Brain microvascular endothelial cell (primary cell): ENCODE measurements around the gene FXYD6.

Experiments used
- DNase-seq: peaks from one replicate; pipeline ENCODE4 v3.0.0-alpha.2; 2020
- H3K27ac ChIP-seq: fragments of 250-450 bp; sonication (Bioruptor Pico); 2 replicates; pipeline ENCODE4 v1.5.1; 2020; ENCODE audit warnings: mild to moderate bottlenecking, moderate library complexity
- H3K27me3 ChIP-seq: fragments of 250-450 bp; sonication (Bioruptor Pico); replicated peaks from 2 replicates; pipeline ENCODE4 v1.5.1; 2020; ENCODE audit warnings: mild to moderate bottlenecking
- H3K36me3 ChIP-seq: fragments of 250-450 bp; sonication (Bioruptor Pico); replicated peaks from 2 replicates; pipeline ENCODE4 v1.5.1; 2020; ENCODE audit warnings: mild to moderate bottlenecking
- H3K4me3 ChIP-seq: 2 replicates; pipeline ENCODE4 v1.5.1; 2011; ENCODE audit warnings: low read depth, mild to moderate bottlenecking, control low read depth, low read length, moderate library complexity
- in situ Hi-C: cut with HindIII; loops from 2 replicates; pipeline ENCODE4 v1.10.0; 2017; ENCODE audit warnings: low sequenced_read_pairs, low pct_ligation_motif_present
- TF ChIP-seq, protein P1 (sequence below): IDR thresholded peaks from 2 replicates; pipeline ENCODE4 v1.5.1; 2011; ENCODE audit warnings: low read depth, mild to moderate bottlenecking, moderate library complexity, low read length, control low read depth, inconsistent platforms; ENCODE audit errors: missing control alignments

Gene FXYD6

DNA sequence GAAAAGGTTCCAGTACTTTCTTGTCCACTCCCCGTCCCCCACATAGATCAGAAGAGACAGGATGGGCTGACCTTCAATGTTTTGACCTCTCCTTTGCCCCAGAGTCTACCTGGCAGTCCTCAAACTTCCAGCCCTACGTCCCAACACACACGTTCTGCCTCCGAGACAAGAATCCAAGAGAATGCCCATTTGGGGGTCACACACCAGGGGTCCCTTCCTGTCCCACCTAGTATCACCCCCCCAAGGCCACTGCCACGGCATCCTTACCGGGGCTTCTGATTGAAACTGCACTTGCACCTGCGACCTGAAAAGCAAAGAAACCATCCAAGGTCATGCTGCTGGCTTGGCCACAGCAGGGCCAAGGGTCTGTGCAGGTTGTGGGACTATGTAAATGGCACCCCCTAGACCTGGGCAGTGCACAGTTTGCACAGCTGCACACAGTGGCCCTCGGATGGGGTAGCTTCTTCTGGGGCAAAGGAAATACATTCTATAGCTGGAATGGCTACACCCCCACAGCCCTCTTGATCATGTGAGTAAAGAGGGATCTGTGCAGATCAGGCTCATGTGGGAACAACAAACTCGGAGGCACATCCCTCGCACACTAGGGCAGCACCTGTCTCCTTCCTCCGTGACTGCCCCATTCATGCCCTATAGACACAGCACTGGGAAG is 35.4 kb downstream of the FXYD6 start:
- Histone ChIP-seq H3K36me3 (no peaks in the 10 kb centered on the region), H3K4me3 (no peak overlapping the region), H3K27ac (no peak overlapping the region), H3K27me3 (peaks cover 2% of the 10 kb centered on the region)
- no peak for DNase-seq
- TF ChIP-seq, protein P1, sequence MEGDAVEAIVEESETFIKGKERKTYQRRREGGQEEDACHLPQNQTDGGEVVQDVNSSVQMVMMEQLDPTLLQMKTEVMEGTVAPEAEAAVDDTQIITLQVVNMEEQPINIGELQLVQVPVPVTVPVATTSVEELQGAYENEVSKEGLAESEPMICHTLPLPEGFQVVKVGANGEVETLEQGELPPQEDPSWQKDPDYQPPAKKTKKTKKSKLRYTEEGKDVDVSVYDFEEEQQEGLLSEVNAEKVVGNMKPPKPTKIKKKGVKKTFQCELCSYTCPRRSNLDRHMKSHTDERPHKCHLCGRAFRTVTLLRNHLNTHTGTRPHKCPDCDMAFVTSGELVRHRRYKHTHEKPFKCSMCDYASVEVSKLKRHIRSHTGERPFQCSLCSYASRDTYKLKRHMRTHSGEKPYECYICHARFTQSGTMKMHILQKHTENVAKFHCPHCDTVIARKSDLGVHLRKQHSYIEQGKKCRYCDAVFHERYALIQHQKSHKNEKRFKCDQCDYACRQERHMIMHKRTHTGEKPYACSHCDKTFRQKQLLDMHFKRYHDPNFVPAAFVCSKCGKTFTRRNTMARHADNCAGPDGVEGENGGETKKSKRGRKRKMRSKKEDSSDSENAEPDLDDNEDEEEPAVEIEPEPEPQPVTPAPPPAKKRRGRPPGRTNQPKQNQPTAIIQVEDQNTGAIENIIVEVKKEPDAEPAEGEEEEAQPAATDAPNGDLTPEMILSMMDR: no peak
- in situ Hi-C loops: loop anchor here (25.0 kb wide), 1 partner anchor 96 kb away; the partner anchor contains the start of gene TMPRSS13

DNA sequence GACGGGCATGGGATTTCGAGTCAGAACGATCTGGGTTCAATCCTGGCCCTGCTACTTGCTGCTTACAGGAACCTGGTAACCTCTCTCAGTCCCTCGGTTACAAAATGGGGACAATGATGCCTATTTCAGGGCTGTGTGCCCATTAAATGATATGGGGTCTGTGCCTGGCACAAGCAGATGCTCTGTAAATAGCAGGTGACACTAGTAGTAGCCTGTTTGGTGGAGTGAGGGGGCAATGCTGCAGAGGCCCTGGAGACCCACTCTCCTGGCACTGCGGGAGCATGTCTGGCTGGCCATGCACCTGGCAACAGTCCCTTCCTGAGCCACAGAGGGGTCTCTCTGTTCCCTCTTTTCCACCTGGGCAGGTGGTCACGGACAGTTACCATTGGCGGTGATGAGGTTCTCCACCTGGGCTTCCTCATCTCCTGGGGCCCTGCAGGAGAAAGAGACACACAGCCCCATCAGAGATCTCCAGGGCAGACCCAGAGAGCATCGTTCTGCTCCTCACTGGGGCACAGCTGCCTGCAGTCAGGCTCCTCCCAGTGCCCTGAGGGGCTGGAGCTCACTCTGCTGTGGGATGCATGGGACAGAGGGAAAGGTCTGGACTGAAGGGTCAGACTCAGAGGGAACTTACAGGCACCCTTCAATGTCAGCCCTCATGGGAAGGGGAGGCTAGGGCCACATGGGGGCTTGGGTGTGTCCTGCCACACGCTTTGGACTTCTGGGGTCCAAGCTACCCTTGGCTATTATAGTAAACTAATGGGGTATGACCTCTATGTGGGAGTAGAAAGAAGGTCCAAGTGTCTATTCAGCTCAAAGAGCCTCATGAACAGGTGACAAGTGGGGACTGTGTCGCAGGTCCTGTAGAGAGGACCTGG is 36.3 kb downstream of the FXYD6 start:
- Histone ChIP-seq H3K27me3 (peaks cover 2% of the 10 kb centered on the region), H3K27ac (no peak overlapping the region), H3K4me3 (no peak overlapping the region), H3K36me3 (no peaks in the 10 kb centered on the region)
- no peak for DNase-seq
- in situ Hi-C loops: loop anchor here (25.0 kb wide), 1 partner anchor 97 kb away; the partner anchor contains the start of gene TMPRSS13
- TF ChIP-seq, protein P1: no peak

DNA sequence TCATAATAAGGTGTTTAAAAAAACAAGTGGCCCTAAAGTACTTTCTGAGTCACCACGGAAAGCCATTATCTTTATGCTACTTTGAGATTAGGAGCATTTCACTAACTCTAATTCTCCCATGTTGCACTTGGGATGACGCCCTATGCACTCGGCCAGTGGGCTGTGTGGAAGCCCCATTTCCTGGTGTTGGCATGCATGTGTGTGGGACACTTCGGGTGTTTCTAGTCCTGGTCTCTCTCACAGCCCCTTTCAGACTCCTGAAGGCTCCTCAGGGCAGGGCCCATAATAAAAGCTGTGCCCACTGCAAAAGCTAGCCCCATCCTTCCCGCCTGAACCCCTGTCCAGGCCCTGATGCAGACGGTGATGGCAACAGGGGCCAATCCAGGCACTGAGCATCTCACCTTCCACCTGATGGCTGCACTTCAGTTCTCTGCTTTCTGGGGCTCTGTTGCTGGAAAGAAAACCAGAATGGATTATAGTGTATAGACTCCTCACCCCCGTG is 37.0 kb downstream of the FXYD6 start:
- no peak overlapping the region for H3K27ac ChIP-seq
- H3K4me3 ChIP-seq: no peak overlapping the region
- H3K27me3 ChIP-seq: peaks cover 2% of the 10 kb centered on the region
- in situ Hi-C loops: loop anchor here (25.0 kb wide), 1 partner anchor 98 kb away; the partner anchor contains the start of gene TMPRSS13
- no peak for DNase-seq
- H3K36me3 ChIP-seq: no peaks in the 10 kb centered on the region
- TF ChIP-seq, protein P1: no peak

DNA sequence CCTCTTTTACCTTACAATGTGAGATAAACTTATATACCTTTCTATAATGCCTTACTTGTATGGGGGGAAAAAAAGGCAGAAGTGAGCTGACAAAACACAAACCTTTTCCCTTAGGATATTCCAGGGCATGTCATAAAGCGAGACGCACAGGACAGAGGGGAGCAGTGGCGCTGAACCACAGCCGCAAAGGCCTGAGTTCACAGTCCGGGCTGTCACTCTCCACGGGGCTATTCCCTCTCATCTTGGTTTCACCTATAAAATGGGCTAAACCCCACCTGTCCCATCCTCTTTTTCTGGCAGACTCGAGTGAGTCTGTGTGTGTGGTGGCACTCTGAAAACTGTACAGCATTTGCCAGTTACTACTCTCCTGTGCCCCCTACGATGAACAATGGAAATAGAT is 37.6 kb downstream of the FXYD6 start:
- no peak for DNase-seq
- no peak overlapping the region for H3K4me3 ChIP-seq
- TF ChIP-seq, protein P1: no peak
- in situ Hi-C loops: loop anchor here (25.0 kb wide), 1 partner anchor 98 kb away; the partner anchor contains the start of gene TMPRSS13
- H3K27ac ChIP-seq: no peak overlapping the region
- H3K27me3 ChIP-seq: peaks cover 2% of the 10 kb centered on the region
- no peaks in the 10 kb centered on the region for H3K36me3 ChIP-seq

DNA sequence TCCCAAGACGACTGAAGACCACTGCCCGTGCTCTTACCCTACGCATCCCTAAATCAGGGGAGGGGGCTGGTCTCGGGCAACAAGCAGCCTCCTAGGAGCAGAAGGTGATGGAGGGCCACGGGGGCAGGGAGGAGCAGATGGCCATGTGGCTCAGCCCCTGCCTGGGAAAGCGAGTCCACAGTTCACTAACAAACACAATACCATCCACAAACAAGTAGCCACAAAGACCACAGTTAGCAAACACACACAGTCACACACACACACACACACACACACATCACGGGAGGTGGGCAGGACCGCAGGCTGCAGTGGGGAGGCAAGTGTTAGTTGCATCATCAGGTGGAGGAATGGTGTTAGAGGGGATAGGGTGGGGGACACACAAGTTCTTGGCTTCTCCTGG is 38.7 kb downstream of the FXYD6 start:
- TF ChIP-seq, protein P1: no peak
- Histone ChIP-seq H3K27ac (no peak overlapping the region), H3K27me3 (peaks cover 2% of the 10 kb centered on the region), H3K4me3 (no peak overlapping the region), H3K36me3 (no peaks in the 10 kb centered on the region)
- in situ Hi-C loops: loop anchor here (25.0 kb wide), 1 partner anchor 100 kb away; the partner anchor contains the start of gene TMPRSS13
- DNase-seq: no peak
